Duodenal mucosa (tissue), 2 donors: ENCODE results near the gene AGBL3.

Experiments used
- H3K27ac ChIP-seq: one replicate; pipeline ENCODE4 v1.7.0; 2013; ENCODE audit warnings: low read depth, low read length
- H3K27me3 ChIP-seq, 2 donors: one replicate each; pipeline ENCODE4 v1.7.0; 2013; ENCODE audit warnings: low read length in 2 of 2, control low read depth in 1 of 2; ENCODE audit not compliant: insufficient read depth in 2 of 2, control insufficient read depth in 1 of 2
- H3K36me3 ChIP-seq, 2 donors: one replicate each; pipeline ENCODE4 v1.7.0; 2013; ENCODE audit warnings: low read length in 2 of 2, control low read depth in 1 of 2; ENCODE audit not compliant: insufficient read depth in 2 of 2, control insufficient read depth in 1 of 2
- H3K4me1 ChIP-seq, 2 donors: one replicate each; pipeline ENCODE4 v1.7.0; 2013; ENCODE audit warnings: low read length in 2 of 2, control low read depth in 1 of 2; ENCODE audit not compliant: insufficient read depth in 2 of 2, control insufficient read depth in 1 of 2
- H3K4me3 ChIP-seq, 2 donors: one replicate each; pipeline ENCODE4 v1.7.0; 2013; ENCODE audit warnings: low read length in 2 of 2, low read depth in 1 of 2
- H3K9ac ChIP-seq, 2 donors: one replicate each; pipeline ENCODE4 v1.7.0; 2013; ENCODE audit warnings: low read length in 2 of 2, low read depth in 1 of 2
- H3K9me3 ChIP-seq, 2 donors: one replicate each; pipeline ENCODE4 v1.7.0; 2013; ENCODE audit warnings: low read length in 2 of 2, control low read depth in 1 of 2; ENCODE audit not compliant: control insufficient read depth in 1 of 2

The AGBL3 gene

GRCh38 chr7:135181929-135182678, 195.8 kb downstream of the AGBL3 start:
- H3K27ac ChIP-seq, result no peak overlapping the region
- H3K4me1 ChIP-seq, result no peaks in the 10 kb centered on the region
- peaks cover 17 to 26% of the 10 kb centered on the region in 2 donors for H3K9me3 ChIP-seq
- H3K4me3 ChIP-seq, result no peak overlapping the region
- H3K9ac ChIP-seq, result no peak overlapping the region
- H3K36me3 ChIP-seq, result peaks cover 17 to 50% of the 10 kb centered on the region in 2 donors
- H3K27me3 ChIP-seq, result no peaks in the 10 kb centered on the region

GRCh38 chr7:135183478-135183877, 197.2 kb downstream of the AGBL3 start:
- Histone ChIP-seq H3K27ac (no peak overlapping the region), H3K4me1 (no peaks in the 10 kb centered on the region), H3K27me3 (no peaks in the 10 kb centered on the region), H3K9ac (no peak overlapping the region), H3K4me3 (no peak overlapping the region), H3K36me3 (peaks cover 24 to 59% of the 10 kb centered on the region in 2 donors), H3K9me3 (peaks cover 17 to 26% of the 10 kb centered on the region in 2 donors)

- Histone ChIP-seq H3K9me3 (peaks cover 17 to 26% of the 10 kb centered on the region in 2 donors), H3K27ac (no peak overlapping the region), H3K4me1 (no peaks in the 10 kb centered on the region), H3K27me3 (no peaks in the 10 kb centered on the region), H3K4me3 (no peak overlapping the region), H3K36me3 (peaks cover 24 to 68% of the 10 kb centered on the region in 2 donors), H3K9ac (no peak overlapping the region)
Observed at GRCh38 chr7:135184254-135184841, 198.0 kb downstream of the AGBL3 start.
